ENCODE data around the gene BMP6.

- TF ChIP-seq EZH2 (IDR thresholded peaks at IDR 0.05; ENCODE audit: borderline replicate concordance, low read depth, low read length, poor library complexity, severe bottlenecking): no peak
- TF ChIP-seq, protein P1, sequence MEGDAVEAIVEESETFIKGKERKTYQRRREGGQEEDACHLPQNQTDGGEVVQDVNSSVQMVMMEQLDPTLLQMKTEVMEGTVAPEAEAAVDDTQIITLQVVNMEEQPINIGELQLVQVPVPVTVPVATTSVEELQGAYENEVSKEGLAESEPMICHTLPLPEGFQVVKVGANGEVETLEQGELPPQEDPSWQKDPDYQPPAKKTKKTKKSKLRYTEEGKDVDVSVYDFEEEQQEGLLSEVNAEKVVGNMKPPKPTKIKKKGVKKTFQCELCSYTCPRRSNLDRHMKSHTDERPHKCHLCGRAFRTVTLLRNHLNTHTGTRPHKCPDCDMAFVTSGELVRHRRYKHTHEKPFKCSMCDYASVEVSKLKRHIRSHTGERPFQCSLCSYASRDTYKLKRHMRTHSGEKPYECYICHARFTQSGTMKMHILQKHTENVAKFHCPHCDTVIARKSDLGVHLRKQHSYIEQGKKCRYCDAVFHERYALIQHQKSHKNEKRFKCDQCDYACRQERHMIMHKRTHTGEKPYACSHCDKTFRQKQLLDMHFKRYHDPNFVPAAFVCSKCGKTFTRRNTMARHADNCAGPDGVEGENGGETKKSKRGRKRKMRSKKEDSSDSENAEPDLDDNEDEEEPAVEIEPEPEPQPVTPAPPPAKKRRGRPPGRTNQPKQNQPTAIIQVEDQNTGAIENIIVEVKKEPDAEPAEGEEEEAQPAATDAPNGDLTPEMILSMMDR (conservative IDR thresholded peaks at IDR 0.05; ENCODE audit: low read depth, low read length): no peak
These were observed 34.9 kb upstream of the BMP6 start for GRCh38 chr6:7691021-7691420.
